OCI-LY1 (cell line): Measurements from ENCODE around the gene ARHGEF4.

Source experiments
- CTCF ChIP-seq: fragments of 200-600 bp; sonication (generic), shearing (Covaris generic); IDR thresholded peaks from 2 replicates; pipeline ENCODE4 v1.5.1; 2017; ENCODE audit warnings: mild to moderate bottlenecking, antibody characterized with exemption, low read length, moderate library complexity, mixed read lengths
- EZH2 ChIP-seq: fragments of 200-600 bp; sonication (generic), shearing (Covaris generic); IDR thresholded peaks from 2 replicates; pipeline ENCODE4 v1.8.0; 2017; ENCODE audit warnings: borderline replicate concordance, mixed run types, mild to moderate bottlenecking, antibody characterized with exemption, low read length, moderate library complexity, mixed read lengths

- no peak for TF ChIP-seq CTCF
- TF ChIP-seq EZH2 = no peak
These were observed 38.1 kb upstream of the ARHGEF4 start for GRCh38 chr2:130798472-130799218.
